Renal pelvis (tissue), 4 donors: Measurements from ENCODE around the gene RASSF8. TPM values are rescaled to one million over a fixed set of nuclear protein-coding genes. Genes with fewer than 3 reads are reported as not detected.

ENCODE experiments used
- DNase-seq: peaks from one replicate; pipeline ENCODE4 v3.0.0-alpha.2; 2013
- polyA plus RNA-seq, 3 donors: library from polyadenylated mRNA; unstranded; fragments of 120-200 nt; gene quantifications; one replicate each; pipeline ENCODE4 v1.2.1, GENCODE V29; 2013; ENCODE audit not compliant: insufficient read length in 3 of 3

RASSF8 gene
- polyA plus RNA-seq, 3 donors, result 60.1 to 82.9 (median 63.5) TPM

- peak; percentile 44 for DNase-seq
These were observed 834 bp downstream of the RASSF8 start for GRCh38 chr12:25959071-25959961.

DNA sequence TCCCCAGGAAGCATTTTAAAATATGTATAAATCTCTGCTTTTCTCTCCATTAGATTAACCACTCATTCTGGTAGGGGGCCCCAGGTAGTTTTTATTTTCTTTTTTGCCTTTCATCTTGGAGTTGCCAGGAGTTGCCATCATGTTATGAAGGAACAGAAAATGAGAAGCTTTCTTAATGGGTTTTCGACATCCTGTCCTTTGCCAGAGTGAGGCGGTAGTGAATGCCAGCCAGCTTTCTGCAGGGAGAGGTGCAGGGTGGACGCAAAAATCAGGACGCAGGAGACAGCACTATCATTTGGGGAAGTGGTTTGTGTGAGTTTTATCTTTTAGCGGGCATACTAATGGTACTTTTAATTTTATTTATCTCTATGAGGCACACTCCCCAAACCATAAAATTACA, 1.7 kb downstream of the RASSF8 start:
- DNase-seq, result no peak

GRCh38 chr12:25960961-25961360, 2.5 kb downstream of the RASSF8 start:
- DNase-seq, result no peak

DNA sequence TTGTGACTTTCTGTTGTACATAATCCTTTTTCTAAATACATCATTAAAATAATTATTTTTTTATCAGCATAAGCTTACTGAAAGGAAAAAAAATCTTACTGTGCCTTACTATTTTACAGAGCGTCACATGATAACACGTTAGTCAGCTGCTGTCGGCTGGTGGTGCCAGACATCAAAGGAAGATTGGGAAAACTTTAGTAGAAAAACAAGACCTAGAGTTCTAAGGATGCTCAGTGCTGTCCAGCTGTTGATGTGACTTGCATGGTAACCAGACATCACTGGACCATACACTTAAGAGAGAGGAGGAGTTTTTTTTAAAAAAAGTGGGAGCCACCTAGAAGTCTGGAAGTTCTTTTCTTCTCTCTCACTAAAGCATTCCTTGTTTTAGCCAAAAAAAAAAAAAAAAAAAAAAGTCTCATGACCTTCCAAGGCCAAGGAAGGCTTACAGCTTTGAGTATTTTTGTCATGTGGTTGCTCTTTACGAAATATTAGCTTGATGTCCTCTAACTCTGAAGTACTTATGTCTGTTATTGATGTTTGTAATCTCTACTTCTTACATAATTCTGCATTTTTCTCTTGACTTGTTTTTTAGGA, 4.5 kb downstream of the RASSF8 start:
- DNase-seq, result no peak

DNA sequence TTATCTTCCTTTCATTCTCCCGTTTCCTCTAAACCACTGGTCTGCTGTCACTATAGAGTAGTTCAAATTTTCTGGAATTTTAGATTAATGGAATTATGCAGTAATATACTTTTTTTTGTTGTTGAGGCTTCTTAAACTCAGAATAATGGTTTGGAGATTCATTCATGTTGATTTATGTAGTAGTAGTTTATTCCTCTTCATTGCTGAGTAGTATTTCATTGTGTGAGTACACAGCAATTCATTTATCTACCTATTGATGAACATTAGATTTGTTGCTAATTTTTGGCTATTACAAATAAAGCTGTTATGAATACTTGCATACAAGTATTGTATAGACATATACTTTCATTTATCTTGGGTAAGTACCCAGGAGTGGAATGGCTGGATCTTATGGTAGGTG, 7.2 kb downstream of the RASSF8 start:
- DNase-seq, result no peak

- DNase-seq, result no peak
These were observed 11.6 kb downstream of the RASSF8 start for GRCh38 chr12:25970082-25970481.

DNA sequence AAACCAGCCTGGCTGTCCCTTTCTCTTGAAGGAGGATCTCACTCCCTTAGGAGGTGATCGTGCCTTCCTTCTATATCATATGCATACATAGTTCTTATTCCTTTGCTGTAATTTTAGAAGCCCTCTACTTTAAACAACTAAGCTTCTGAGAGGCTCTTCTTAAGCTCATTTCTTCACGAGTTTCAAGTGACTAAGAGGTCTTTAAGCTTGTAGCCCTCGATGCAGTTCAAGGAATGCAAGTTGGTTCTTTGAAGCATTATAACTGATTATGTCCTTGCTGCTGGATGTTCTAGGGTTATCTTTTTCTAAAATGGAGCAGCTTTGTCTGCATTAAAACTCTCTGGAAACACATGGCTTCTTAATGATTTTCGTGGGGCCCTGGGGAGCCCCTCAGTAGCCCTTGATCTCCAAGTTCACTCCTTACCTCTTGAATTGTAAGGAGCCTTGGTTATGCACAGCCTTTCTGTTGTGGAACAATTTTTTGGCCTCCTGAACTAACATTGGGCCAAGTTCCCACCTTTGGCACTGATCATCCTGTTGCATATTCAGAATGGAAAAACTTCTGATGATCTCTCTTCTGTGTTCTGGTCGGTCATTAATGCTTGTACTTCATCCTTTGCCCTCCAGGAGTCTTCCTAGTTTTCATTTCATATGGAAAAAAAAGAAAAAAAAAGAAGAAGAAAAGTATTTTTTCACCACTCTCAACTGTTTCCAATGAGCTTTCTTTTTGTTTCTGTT, 12.6 kb downstream of the RASSF8 start:
- DNase-seq, result no peak

GRCh38 chr12:25971654-25972041, 13.2 kb downstream of the RASSF8 start:
- DNase-seq, result no peak

DNA sequence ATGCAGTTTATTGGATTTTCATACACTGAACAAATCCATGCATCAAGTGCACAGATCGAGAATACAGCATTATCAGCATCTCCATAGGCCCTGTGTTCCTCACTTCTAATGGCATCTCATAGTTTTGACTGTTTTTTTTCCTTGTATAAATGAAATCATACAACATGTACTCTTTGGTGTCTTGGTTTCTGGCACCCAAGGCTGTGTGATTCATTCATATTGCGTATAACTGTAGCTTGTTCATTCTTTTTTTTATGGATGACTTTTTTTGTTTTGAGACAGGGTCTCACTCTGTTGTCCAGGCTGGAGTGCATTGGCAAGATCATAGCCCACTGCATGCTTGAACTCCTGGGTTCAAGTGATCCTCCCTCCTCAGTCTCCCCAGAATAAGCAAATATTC, 14.3 kb downstream of the RASSF8 start:
- no peak for DNase-seq

DNA sequence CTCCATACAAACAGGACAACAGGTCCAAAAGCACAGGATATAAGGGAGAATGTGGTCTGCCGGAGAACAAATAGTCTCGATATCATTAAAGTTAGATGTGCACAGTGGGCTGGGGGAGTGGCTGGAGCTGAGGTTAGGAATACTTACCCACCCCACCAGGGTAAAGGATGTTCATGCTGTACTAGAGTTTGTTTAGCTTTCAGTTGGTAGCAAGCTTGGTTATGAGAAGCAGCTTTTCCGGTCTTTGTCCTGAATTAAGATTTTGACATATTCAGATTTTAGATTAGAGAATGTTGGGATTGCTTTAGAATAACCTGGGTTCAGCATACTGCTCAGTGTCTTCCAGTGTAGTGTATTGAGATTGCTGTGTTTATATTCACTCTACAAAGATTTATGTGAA, 16.7 kb downstream of the RASSF8 start:
- DNase-seq, result no peak

GRCh38 chr12:25975682-25976081, 17.2 kb downstream of the RASSF8 start:
- DNase-seq, result no peak

DNA sequence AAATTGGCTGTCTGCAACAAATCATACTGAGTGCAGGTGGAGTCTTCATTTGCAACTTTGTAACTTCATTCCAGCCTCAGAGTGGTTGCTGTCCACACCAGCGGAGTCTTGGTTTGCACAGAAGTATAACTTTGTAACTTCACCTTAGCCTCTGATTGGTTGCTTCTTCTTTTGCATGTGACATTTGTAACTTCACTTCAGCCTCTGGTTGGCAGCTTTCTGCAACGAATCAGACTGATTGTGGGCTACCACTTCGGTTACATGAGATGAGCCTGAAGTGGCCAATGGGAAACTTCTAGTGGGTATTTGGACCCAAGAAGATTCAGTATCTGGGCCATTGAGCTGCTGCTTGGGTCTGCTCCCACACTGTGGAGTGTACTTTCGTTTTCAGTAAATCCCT, 17.8 kb downstream of the RASSF8 start:
- no peak for DNase-seq

DNA sequence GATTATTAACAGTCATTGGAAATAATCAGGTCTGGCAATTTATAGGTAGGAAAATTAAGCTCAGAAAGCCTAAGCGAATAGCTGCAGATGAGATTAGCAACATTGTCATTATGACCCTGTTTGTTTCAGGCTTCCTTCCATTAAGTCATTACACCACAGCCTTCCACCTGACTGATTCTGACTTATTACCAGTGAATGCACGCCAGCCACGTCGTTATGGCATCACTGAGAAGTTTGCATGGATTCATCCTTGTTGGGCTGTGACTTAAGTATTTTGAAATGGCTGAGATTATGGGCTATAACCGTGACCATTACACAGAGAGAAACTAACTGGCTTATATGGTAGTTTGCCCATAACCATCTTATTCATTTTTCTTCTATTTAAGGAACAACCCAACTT, 18.6 kb downstream of the RASSF8 start:
- DNase-seq, result no peak

DNA sequence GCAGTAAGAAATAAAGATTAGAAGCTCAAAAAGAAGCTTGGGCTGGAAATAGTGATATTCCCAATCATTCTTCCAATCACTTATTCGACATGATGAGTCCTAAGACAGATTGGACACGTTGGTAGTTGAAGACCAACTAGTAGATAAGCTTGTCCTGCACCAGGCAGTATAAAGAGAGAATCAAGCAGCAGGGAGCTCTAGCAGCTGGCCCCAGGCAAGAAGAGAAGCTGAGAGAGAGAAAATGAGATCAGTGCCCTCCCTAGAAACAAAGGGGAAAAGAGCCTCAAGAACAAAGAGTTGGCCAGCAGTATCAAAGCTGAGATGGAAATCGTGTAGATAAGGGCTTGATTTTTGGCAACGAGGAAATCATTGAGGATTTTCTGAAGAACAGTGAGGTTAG, 20.6 kb downstream of the RASSF8 start:
- no peak for DNase-seq

- no peak for DNase-seq
These were observed 21.1 kb downstream of the RASSF8 start for GRCh38 chr12:25979563-25979962.

DNA sequence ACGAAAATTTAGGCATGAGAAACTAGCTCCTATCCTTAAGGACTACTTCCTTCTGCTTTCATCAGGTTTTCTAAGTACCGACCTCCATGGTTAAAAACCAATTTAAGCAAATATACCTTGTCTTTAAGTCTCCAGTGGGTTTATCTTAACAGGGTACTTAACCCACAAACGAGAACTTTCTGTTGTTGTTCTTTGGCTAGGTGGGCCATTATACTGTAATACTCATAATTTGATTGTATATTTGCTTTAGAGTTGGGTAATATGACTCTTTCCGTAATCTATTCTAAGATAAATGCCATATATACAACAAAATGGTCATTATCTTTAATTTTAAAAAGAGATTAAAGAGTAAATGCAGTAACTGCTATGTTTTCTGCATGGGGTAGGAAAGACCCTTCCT, 21.6 kb downstream of the RASSF8 start:
- DNase-seq, result no peak

DNA sequence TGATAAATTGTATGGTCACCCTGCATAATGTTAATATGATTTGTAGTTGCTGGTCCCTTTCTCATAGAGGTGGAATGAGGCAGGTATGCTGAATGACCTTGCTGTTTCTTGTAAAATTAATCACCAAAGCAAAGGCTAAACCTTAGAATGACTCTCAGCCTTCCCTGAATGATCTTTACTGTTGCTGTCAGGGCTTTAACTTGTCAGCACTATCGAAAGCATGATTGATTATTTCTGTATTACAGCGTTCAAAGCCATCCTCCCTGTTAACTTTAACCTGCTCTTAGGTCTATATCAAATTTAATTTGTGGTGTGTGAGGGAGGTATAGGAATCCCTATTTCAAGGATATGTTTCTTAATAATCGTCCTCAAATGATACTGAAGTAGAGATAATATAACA, 23.1 kb downstream of the RASSF8 start:
- DNase-seq, result no peak

DNA sequence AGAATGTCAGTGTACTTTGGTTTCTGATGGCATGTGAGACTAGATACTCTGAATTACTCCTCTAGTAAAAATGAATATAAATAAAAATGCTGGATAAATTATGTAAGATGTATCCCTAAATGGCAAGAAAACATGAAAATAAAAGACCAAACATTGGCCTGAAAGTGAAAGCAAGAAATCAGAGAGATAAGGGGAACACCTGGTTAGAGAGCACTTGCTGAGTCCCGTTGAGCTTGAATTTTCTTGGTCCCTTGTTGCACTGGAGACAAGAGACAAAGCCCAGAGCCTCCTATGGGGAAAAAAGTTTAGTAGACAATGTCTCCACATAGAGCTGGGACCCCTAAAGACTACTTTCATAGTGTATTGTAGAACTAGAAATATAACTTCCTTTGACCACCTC, 23.9 kb downstream of the RASSF8 start:
- no peak for DNase-seq

- no peak for DNase-seq
These were observed 25.1 kb downstream of the RASSF8 start for GRCh38 chr12:25983625-25984024.

- no peak for DNase-seq
These were observed 26.3 kb downstream of the RASSF8 start for GRCh38 chr12:25984759-25985158.

DNA sequence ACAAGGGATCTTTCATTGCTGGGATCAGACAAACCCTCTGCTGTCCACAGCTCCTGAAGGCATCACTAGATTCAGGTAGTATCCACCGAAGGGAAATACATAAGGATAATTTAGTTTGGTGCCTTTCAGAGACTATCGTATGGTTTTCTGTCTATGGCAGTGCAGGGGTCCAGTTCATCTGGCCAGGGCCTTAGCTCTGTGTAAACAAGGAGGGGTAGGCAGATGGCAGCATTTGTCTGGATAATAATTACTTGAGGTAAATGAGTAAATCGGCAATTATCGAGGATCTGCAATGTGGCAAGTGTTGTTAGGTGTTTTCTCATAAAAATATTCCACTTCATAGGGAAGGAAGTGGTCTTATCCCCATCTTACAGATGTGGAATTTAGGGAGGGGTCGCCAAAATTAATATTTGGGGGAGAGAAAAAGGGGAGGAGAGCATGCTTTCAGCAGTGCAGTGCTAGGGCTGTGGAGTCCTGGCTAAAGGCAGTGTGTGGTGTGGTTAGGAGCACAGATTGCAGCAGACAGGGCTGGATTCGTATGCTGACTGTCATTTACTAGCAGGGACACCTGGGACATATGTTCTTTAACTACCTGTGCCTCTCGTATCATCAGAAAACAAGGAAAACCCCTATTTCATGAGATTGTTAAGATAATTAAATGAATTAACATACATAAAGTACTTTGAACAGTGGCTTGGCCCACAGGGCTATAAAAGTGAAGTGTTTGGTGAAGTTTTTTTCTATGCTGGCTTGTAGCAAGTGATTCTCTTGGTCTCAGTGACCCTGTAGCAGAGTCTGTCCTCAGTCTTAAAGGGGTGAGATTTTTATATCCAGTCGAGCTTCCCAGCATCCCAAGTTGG, 27.1 kb downstream of the RASSF8 start:
- DNase-seq, result no peak

GRCh38 chr12:25986180-25986579, 27.7 kb downstream of the RASSF8 start:
- no peak for DNase-seq
